Type B pancreatic cell (in vitro differentiated cells): ENCODE data around the gene CBY3. TPM values are rescaled to one million over a fixed set of nuclear protein-coding genes. Genes with fewer than 3 reads are reported as not detected.

Experiments used
- total RNA-seq: library from RNA; stranded (reverse); gene quantifications from 2 replicates; pipeline ENCODE4 v1.2.1, GENCODE V29; 2021; ENCODE audit warnings: low replicate concordance

The CBY3 gene
- total RNA-seq, 1 donor from 2014 or later, result not detected

Other genes with a start within 250 kb of the CBY3 start
- 41.2 and 51.6 TPM in 2 replicates for gene RUFY1, start 130.5 kb downstream of the CBY3 start, total RNA-seq
- gene HNRNPH1, start 57.4 kb downstream of the CBY3 start, total RNA-seq, result 560 and 893 TPM in 2 replicates
- gene CANX, start 17.9 kb upstream of the CBY3 start, total RNA-seq, result 597 and 598 TPM in 2 replicates
- 32.9 and 42.6 TPM in 2 replicates for gene MAML1, start 51.8 kb upstream of the CBY3 start, total RNA-seq
- gene LTC4S, start 113.0 kb upstream of the CBY3 start, total RNA-seq, result 4.0 and 6.5 TPM in 2 replicates
- gene MGAT4B, start 125.8 kb upstream of the CBY3 start, total RNA-seq, result 169 and 211 TPM in 2 replicates
- gene SQSTM1, start 139.9 kb upstream of the CBY3 start, total RNA-seq, result 133 and 191 TPM in 2 replicates
- 31.1 and 47.6 TPM in 2 replicates for gene MRNIP, start 177.8 kb upstream of the CBY3 start, total RNA-seq
- 105 and 114 TPM in 2 replicates for gene TBC1D9B, start 226.9 kb upstream of the CBY3 start, total RNA-seq